ENCODE measurements around the gene POSTN. TPM values are rescaled to one million over a fixed set of nuclear protein-coding genes. Genes with fewer than 3 reads are reported as not detected.
A peak's percentile ranks its signal among the peaks of the same experiment; 100 is the strongest.

Gene POSTN
- total RNA-seq, 1 donor from 2014 or later: 52.1 TPM

- Histone ChIP-seq H3K27ac (replicated peaks) (no peak overlapping the region), H3K36me3 (no peaks in the 10 kb centered on the region), H3K4me1 (no peaks in the 10 kb centered on the region), H3K4me3 (no peak overlapping the region), H3K27me3 (ENCODE audit: low read depth) (no peaks in the 10 kb centered on the region), H3K9me3 (replicated peaks) (no peaks in the 10 kb centered on the region)
- no peak for DNase-seq
- intact Hi-C loops (cut with micrococcal nuclease): no loop called here
- peak; percentile 56 for TF ChIP-seq CTCF (IDR thresholded peaks at IDR 0.05; ENCODE audit: borderline replicate concordance)
Observed at GRCh38 chr13:37640499-37640898, 41.9 kb upstream of the POSTN start.

GRCh38 chr13:37636701-37637100 is 38.1 kb upstream of the POSTN start:
- intact Hi-C loops (cut with micrococcal nuclease): no loop called here
- Histone ChIP-seq H3K27ac (replicated peaks) (no peak overlapping the region), H3K36me3 (no peaks in the 10 kb centered on the region), H3K27me3 (ENCODE audit: low read depth) (no peaks in the 10 kb centered on the region), H3K4me3 (no peak overlapping the region), H3K4me1 (no peaks in the 10 kb centered on the region), H3K9me3 (replicated peaks) (no peaks in the 10 kb centered on the region)
- no peak for DNase-seq
- no peak for TF ChIP-seq CTCF (IDR thresholded peaks at IDR 0.05; ENCODE audit: borderline replicate concordance)

- Histone ChIP-seq H3K27me3 (ENCODE audit: low read depth) (no peaks in the 10 kb centered on the region), H3K4me3 (no peak overlapping the region), H3K9me3 (replicated peaks) (no peaks in the 10 kb centered on the region), H3K27ac (replicated peaks) (no peak overlapping the region), H3K4me1 (no peaks in the 10 kb centered on the region), H3K36me3 (no peaks in the 10 kb centered on the region)
- TF ChIP-seq CTCF (IDR thresholded peaks at IDR 0.05; ENCODE audit: borderline replicate concordance): no peak
- no peak for DNase-seq
- intact Hi-C loops (cut with micrococcal nuclease): no loop called here
Observed at GRCh38 chr13:37632294-37632693, 33.7 kb upstream of the POSTN start.

GRCh38 chr13:37627428-37627827 is 28.9 kb upstream of the POSTN start:
- H3K27ac ChIP-seq (replicated peaks): no peak overlapping the region
- H3K36me3 ChIP-seq: no peaks in the 10 kb centered on the region
- no peaks in the 10 kb centered on the region for H3K4me1 ChIP-seq
- no peaks in the 10 kb centered on the region for H3K9me3 ChIP-seq (replicated peaks)
- no peaks in the 10 kb centered on the region for H3K27me3 ChIP-seq (ENCODE audit: low read depth)
- no peak for TF ChIP-seq CTCF (IDR thresholded peaks at IDR 0.05; ENCODE audit: borderline replicate concordance)
- DNase-seq: no peak
- H3K4me3 ChIP-seq: no peak overlapping the region
- intact Hi-C loops (cut with micrococcal nuclease): no loop called here

- Histone ChIP-seq H3K9me3 (replicated peaks) (no peaks in the 10 kb centered on the region), H3K4me3 (no peak overlapping the region), H3K27ac (replicated peaks) (no peak overlapping the region), H3K36me3 (no peaks in the 10 kb centered on the region), H3K4me1 (no peaks in the 10 kb centered on the region), H3K27me3 (ENCODE audit: low read depth) (no peaks in the 10 kb centered on the region)
- no peak for TF ChIP-seq CTCF (IDR thresholded peaks at IDR 0.05; ENCODE audit: borderline replicate concordance)
- no peak for DNase-seq
- intact Hi-C loops (cut with micrococcal nuclease): no loop called here
Observed at GRCh38 chr13:37621811-37622361, 23.3 kb upstream of the POSTN start.
